ENCODE data around the gene ARHGAP6. TPM values are rescaled to one million over a fixed set of nuclear protein-coding genes. Genes with fewer than 3 reads are reported as not detected.
A peak's percentile ranks its signal among the peaks of the same experiment; 100 is the strongest.

ARHGAP6 gene
- total and polyA plus RNA-seq, 9 of the 15 experiments (the other 6 are each of a cell fraction or from before 2014, with no cell fraction given) = 12.5 to 63.6 (median 41.8) TPM

DNA sequence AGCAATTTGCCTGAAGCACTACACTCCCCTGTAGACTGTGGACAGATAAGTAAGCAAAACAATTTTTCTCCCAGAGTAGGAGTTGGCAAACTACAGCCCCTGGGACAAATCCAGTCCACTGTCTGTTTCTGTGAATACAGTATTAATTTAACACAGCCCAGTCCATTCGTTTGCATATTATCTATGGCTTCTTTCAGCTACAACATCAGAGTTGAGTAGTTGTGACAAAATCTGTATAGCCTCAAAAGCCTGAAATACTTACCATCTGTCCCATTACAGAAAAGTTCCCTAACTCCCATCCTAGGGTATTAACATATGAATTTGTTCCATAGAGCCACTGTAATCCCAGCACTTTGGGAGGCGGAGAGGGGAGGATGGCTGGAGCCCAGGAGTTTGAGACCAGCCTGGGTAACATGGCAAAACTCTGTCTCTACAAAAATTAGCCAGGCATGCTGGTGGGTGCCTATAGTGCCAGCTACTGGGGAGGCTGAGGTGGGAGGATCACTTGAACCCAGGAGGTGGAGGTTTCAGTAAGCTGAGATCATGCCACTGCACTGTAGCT is 319.5 kb downstream of the ARHGAP6 start (continued):
- TF ChIP-seq ZNF12 (CRISPR knock-in tag; IDR thresholded peaks at IDR 0.05) (no peak), JUN (IDR thresholded peaks at IDR 0.05; ENCODE audit: borderline replicate concordance, low read depth, low read length) (no peak), JUN (CRISPR knock-in tag; IDR thresholded peaks at IDR 0.05; ENCODE audit: borderline replicate concordance) (no peak), NR0B1 (IDR thresholded peaks at IDR 0.05; ENCODE audit: partially characterized antibody) (no peak), KAT7 (CRISPR knock-in tag; IDR thresholded peaks at IDR 0.05; ENCODE audit: borderline replicate concordance) (no peak), MYNN (IDR thresholded peaks at IDR 0.05) (no peak), MYNN (CRISPR knock-in tag; IDR thresholded peaks at IDR 0.05) (no peak), SNAPC5 (CRISPR knock-in tag; IDR thresholded peaks at IDR 0.05) (no peak)
- TF ChIP-seq, protein P1, sequence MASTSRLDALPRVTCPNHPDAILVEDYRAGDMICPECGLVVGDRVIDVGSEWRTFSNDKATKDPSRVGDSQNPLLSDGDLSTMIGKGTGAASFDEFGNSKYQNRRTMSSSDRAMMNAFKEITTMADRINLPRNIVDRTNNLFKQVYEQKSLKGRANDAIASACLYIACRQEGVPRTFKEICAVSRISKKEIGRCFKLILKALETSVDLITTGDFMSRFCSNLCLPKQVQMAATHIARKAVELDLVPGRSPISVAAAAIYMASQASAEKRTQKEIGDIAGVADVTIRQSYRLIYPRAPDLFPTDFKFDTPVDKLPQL (IDR thresholded peaks at IDR 0.05; ENCODE audit: extremely low read depth, insufficient read length) = no peak

- Histone ChIP-seq H3K4me3 (no peak overlapping the region), H2AFZ (ENCODE audit: low read depth, low read length) (no peak overlapping the region), H3K4me1 (replicated peaks in 1 of 2; ENCODE audit: control insufficient read depth in 2 of 2, insufficient read depth in 2 of 2, low read length in 2 of 2) (peaks cover 8 to 30% of the 10 kb centered on the region in 2 experiments; a peak in 3 of 5 replicates), H3K9me1 (ENCODE audit: control insufficient read depth, insufficient read depth, low read length) (no peaks in the 10 kb centered on the region), H3K27ac (ENCODE audit: extremely low read depth, low read depth, low read length) (peak overlapping the region; percentile 86), H3K9me3 (replicated peaks; ENCODE audit: control insufficient read depth, insufficient read depth, low read depth, low read length) (no peaks in the 10 kb centered on the region), H3K27me3 (ENCODE audit: control insufficient read depth in 2 of 2, insufficient read depth in 2 of 2, low read length in 2 of 2) (no peaks in the 10 kb centered on the region), H3K36me3 (ENCODE audit: control insufficient read depth, insufficient read depth, low read length) (peaks cover 9% of the 10 kb centered on the region; the same call in 1 of the 3 replicates), H3K79me2 (ENCODE audit: control insufficient read depth, insufficient read depth, low read length) (peaks cover 73% of the 10 kb centered on the region), H3K4me2 (ENCODE audit: insufficient read depth, low read length) (no peak overlapping the region), H4K20me1 (replicated peaks; ENCODE audit: control insufficient read depth, insufficient read depth, low read length) (no peaks in the 10 kb centered on the region), H3K9ac (ENCODE audit: insufficient read depth in 1 of 2, low read depth in 2 of 2, low read length in 2 of 2) (peak overlapping the region in 1 of 2 experiments; percentile 20; a peak in 1 of 4 replicates)
- POLR2A ChIA-PET = interaction anchor here (0.6 kb wide), 2 partner anchors 17 to 26 kb away, joined by 3 to 4 read pairs; no protein-coding TSS in a partner anchor
- in situ Hi-C loops (cut with MboI) (no loop called here), intact Hi-C loops (cut with micrococcal nuclease) (loop anchor here (5.0 kb wide), 1 partner anchor 35 kb away; no protein-coding TSS in a partner anchor)
- FAIRE-seq (no peak), DNase-seq (ENCODE audit: extremely low read depth in 1 of 4, low spot score in 3 of 4) (no peak), ATAC-seq (peak; percentile 24; the same call in 1 of the 3 replicates)
- CTCF ChIA-PET (ENCODE audit: low intra/inter-chr PET ratio) = no interaction called here
- TF ChIP-seq ZNF224 (CRISPR knock-in tag; IDR thresholded peaks at IDR 0.05) (no peak), PBX2 (CRISPR knock-in tag; IDR thresholded peaks at IDR 0.05; ENCODE audit: low read depth) (no peak), PBX2 (tag; conservative IDR thresholded peaks at IDR 0.05; ENCODE audit: low read depth) (peak; percentile 39), MEIS2 (IDR thresholded peaks at IDR 0.05; ENCODE audit: partially characterized antibody) (peak; percentile 55)
- TF ChIP-seq, protein P2, sequence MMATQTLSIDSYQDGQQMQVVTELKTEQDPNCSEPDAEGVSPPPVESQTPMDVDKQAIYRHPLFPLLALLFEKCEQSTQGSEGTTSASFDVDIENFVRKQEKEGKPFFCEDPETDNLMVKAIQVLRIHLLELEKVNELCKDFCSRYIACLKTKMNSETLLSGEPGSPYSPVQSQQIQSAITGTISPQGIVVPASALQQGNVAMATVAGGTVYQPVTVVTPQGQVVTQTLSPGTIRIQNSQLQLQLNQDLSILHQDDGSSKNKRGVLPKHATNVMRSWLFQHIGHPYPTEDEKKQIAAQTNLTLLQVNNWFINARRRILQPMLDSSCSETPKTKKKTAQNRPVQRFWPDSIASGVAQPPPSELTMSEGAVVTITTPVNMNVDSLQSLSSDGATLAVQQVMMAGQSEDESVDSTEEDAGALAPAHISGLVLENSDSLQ (IDR thresholded peaks at IDR 0.05) = peak; percentile 25; the same call in 1 of the 2 replicates
- BruUV-seq (replicated peaks) = no TSS peak
Measured at GRCh38 chrX:11342673-11343072, 323.0 kb downstream of the ARHGAP6 start.
